Keratinocyte (primary cell): ENCODE measurements around the gene LAP3.

ENCODE experiments used
- EZH2 ChIP-seq: IDR thresholded peaks from one replicate; pipeline ENCODE4 v1.6.1; 2012; ENCODE audit warnings: inconsistent platforms, mild to moderate bottlenecking, low read length, moderate library complexity
- TF ChIP-seq, protein P1 (sequence below), 3 experiments: IDR thresholded peaks in 1 of 3; conservative IDR thresholded peaks in 1 of 3; optimal IDR thresholded peaks in 1 of 3; 2 replicates in 2 of 3; 3 replicates in 1 of 3; pipeline versions ENCODE3 to v1.5.1; 2011; ENCODE audit warnings: low read length in 3 of 3, mild to moderate bottlenecking in 3 of 3, moderate library complexity in 2 of 3, control low read depth in 1 of 3, inconsistent platforms in 1 of 3; ENCODE audit not compliant: insufficient read depth in 2 of 3; ENCODE audit errors: extremely low read depth in 1 of 3

DNA sequence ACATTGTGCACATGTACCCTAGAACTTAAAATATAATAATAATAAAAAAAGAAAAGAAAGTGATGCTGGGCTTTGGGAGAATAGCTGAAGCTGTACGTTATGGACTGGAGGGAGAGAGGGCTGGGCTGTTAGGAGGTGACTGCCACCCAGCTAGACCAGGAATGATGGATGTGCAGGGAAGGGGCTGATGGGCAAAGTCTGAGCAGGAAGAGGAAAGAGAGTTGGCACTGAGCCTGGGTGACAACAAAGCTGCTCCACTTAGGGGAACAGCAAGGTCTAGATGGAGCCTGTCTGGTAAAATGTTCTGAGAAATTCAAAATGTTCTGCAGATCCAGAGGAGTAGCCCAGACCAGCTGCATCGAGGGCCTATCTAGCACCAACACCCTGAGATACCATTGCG is 69.7 kb downstream of the LAP3 start:
- TF ChIP-seq, protein P1, sequence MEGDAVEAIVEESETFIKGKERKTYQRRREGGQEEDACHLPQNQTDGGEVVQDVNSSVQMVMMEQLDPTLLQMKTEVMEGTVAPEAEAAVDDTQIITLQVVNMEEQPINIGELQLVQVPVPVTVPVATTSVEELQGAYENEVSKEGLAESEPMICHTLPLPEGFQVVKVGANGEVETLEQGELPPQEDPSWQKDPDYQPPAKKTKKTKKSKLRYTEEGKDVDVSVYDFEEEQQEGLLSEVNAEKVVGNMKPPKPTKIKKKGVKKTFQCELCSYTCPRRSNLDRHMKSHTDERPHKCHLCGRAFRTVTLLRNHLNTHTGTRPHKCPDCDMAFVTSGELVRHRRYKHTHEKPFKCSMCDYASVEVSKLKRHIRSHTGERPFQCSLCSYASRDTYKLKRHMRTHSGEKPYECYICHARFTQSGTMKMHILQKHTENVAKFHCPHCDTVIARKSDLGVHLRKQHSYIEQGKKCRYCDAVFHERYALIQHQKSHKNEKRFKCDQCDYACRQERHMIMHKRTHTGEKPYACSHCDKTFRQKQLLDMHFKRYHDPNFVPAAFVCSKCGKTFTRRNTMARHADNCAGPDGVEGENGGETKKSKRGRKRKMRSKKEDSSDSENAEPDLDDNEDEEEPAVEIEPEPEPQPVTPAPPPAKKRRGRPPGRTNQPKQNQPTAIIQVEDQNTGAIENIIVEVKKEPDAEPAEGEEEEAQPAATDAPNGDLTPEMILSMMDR (optimal IDR thresholded peaks at IDR 0.05 in 1 of 3, IDR thresholded peaks at IDR 0.05 in 1 of 3, conservative IDR thresholded peaks at IDR 0.05 in 1 of 3; ENCODE audit: extremely low read depth in 1 of 3, insufficient read depth in 2 of 3, low read length in 3 of 3) = no peak
- TF ChIP-seq EZH2 = no peak
